Smooth muscle cell (in vitro differentiated cells): ENCODE data around the gene MYMX. TPM values are rescaled to one million over a fixed set of nuclear protein-coding genes. Genes with fewer than 3 reads are reported as not detected.

Experiments
- DNase-seq: peaks from one replicate; lab custom pipeline; 2025; ENCODE audit not compliant: unreplicated experiment; lab: John Stamatoyannopoulos, UW
- H2AFZ ChIP-seq: fragments of 200-600 bp; sonication (generic); 2 replicates; pipeline ENCODE4 v1.6.0; 2016; ENCODE audit warnings: antibody characterized with exemption, low read depth, mild to moderate bottlenecking
- H3F3A ChIP-seq: fragments of 200-600 bp; sonication (generic); 2 replicates; pipeline ENCODE4 v1.6.0; 2017; ENCODE audit warnings: antibody characterized with exemption, low read depth
- H3K27ac ChIP-seq: fragments of 200-600 bp; sonication (generic); 2 replicates; pipeline ENCODE4 v1.5.1; 2016; ENCODE audit warnings: low read depth, mild to moderate bottlenecking
- H3K27me3 ChIP-seq: fragments of 200-600 bp; sonication (generic); 2 replicates; pipeline ENCODE4 v1.6.1; 2016; ENCODE audit warnings: low read depth, mild to moderate bottlenecking
- H3K36me3 ChIP-seq: fragments of 200-600 bp; sonication (generic); 2 replicates; pipeline ENCODE4 v1.5.1; 2016; ENCODE audit warnings: low read depth
- H3K4me1 ChIP-seq: fragments of 200-600 bp; sonication (generic); 2 replicates; pipeline ENCODE4 v1.5.1; 2016; ENCODE audit warnings: low read depth
- H3K4me2 ChIP-seq: fragments of 200-600 bp; sonication (generic); 2 replicates; pipeline ENCODE4 v1.6.0; 2016; ENCODE audit warnings: mild to moderate bottlenecking
- H3K4me3 ChIP-seq: fragments of 200-600 bp; sonication (generic); 2 replicates; pipeline ENCODE4 v1.5.1; 2016; ENCODE audit warnings: mild to moderate bottlenecking
- H3K79me2 ChIP-seq: fragments of 200-600 bp; sonication (generic); 2 replicates; pipeline ENCODE4 v1.6.0; 2016; ENCODE audit warnings: low read depth, mild to moderate bottlenecking
- H3K9ac ChIP-seq: fragments of 200-600 bp; sonication (generic); 2 replicates; pipeline ENCODE4 v1.6.0; 2016; ENCODE audit warnings: low read depth
- H3K9me3 ChIP-seq: fragments of 200-600 bp; sonication (generic); replicated peaks from 2 replicates; pipeline ENCODE4 v1.5.1; 2016; ENCODE audit warnings: low read depth
- H4K20me1 ChIP-seq: fragments of 200-600 bp; sonication (generic); 2 replicates; pipeline ENCODE4 v1.6.0; 2016; ENCODE audit warnings: low read depth
- WGBS: methylation state at CpG from one replicate; pipeline ENCODE4 v1.1.7; 2016; ENCODE audit warnings: low lambda C conversion rate; 5-methylcytosine and 5-hydroxymethylcytosine counted together
- polyA plus RNA-seq: library from polyadenylated mRNA; unstranded; fragments of >200 nt; fragmentation: Nextera tagmentation; extraction: Ambion mirVana; gene quantifications from 2 replicates; pipeline ENCODE4 v1.2.1, GENCODE V29; 2016
- total RNA-seq: library from RNA; depleted of rRNA; stranded (reverse); fragments of >200 nt; gene quantifications from 2 replicates; pipeline ENCODE4 v1.2.3, GENCODE V29; 2014
- TF ChIP-seq, protein P1 (sequence below): fragments of 200-600 bp; sonication (generic); IDR thresholded peaks from 2 replicates; pipeline ENCODE4 v1.5.1; 2017; ENCODE audit warnings: borderline replicate concordance, mild to moderate bottlenecking, antibody characterized with exemption; ENCODE audit not compliant: insufficient read depth, poor library complexity, severe bottlenecking

Gene MYMX
- not detected in 2 replicates for total RNA-seq
- polyA plus RNA-seq, result not detected in 2 replicates

DNA sequence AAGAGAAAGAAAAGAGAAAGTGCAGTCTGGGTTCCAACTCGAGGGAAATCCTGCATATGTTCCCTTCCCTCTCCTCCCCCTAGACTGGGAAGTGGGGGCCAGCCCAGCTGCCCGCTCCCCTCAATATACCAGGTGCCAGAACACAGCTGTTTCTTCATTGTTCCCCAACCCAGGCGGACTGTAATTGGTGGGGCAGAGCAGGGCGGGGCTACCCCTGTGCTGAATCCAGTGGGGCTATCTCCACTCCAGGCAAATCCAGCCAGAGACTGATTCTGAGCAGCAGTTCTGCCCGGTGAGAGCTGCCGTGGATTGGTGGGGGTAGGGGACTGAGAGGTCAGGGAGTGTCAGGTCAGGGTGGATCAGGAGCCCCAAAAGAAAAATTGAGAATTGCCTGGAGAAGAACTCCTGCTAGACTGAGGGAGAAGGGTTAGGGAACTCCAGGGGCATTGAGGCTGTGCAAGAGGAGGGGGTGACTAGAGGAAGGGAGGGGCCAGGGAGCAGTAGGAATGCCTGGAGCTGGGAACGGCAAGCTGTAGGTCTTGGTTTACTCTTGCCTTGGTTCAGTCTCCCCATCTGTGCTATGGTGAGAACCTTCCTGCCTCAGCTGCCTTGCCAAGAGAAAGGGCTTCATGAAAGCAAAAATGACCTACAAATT, at the start of gene MYMX:
MYMX (plus strand) TSS at position 250 of the 655 bp plus-strand sequence. CDS start 546 bp downstream, outside the sequence.
- Histone ChIP-seq H3K9me3 (no peaks in the 10 kb centered on the region), H3K4me1 (peaks cover 31% of the 10 kb centered on the region), H3K4me2 (no peak within 1 kb of the TSS), H3K36me3 (no peaks in the 10 kb centered on the region), H3F3A (peaks cover 9% of the 10 kb centered on the region), H3K27ac (no peak within 1 kb of the TSS), H3K79me2 (no peaks in the 10 kb centered on the region), H3K27me3 (no peaks in the 10 kb centered on the region), H3K9ac (no peak within 1 kb of the TSS), H4K20me1 (no peaks in the 10 kb centered on the region), H2AFZ (no peak within 1 kb of the TSS), H3K4me3 (no peak within 1 kb of the TSS)
- DNase-seq, result no peak
- TF ChIP-seq, protein P1, sequence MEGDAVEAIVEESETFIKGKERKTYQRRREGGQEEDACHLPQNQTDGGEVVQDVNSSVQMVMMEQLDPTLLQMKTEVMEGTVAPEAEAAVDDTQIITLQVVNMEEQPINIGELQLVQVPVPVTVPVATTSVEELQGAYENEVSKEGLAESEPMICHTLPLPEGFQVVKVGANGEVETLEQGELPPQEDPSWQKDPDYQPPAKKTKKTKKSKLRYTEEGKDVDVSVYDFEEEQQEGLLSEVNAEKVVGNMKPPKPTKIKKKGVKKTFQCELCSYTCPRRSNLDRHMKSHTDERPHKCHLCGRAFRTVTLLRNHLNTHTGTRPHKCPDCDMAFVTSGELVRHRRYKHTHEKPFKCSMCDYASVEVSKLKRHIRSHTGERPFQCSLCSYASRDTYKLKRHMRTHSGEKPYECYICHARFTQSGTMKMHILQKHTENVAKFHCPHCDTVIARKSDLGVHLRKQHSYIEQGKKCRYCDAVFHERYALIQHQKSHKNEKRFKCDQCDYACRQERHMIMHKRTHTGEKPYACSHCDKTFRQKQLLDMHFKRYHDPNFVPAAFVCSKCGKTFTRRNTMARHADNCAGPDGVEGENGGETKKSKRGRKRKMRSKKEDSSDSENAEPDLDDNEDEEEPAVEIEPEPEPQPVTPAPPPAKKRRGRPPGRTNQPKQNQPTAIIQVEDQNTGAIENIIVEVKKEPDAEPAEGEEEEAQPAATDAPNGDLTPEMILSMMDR, result no peak
- 47% methylated on average over 7 of the region's 7 CpGs for WGBS

DNA sequence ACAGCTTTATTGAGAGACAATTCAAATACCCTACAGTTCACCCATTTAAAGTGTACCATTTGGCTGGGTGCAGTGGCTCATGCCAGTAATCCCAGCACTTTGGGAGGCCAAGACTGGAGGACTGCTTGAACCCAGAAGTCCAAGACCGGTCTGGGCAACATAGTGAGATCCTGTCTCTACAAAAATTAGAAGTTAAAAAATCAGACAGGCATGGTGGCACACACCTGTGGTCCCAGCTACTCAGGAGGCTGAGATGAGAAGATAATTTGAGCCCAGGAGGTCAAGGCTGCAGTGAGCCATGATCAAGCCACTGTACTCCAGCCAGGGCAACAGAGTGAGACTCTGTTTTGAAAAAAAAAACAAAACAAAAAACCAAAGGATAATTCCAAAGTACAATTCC, 49.2 kb upstream of the MYMX start:
- H3K27me3 ChIP-seq, result peaks cover 4% of the 10 kb centered on the region
- H3K4me3 ChIP-seq, result no peak overlapping the region
- no peaks in the 10 kb centered on the region for H3K9me3 ChIP-seq
- WGBS, result 96% methylated on average over 1 of the region's 1 CpG
- H3K79me2 ChIP-seq, result no peaks in the 10 kb centered on the region
- H2AFZ ChIP-seq, result no peak overlapping the region
- H3K4me1 ChIP-seq, result no peaks in the 10 kb centered on the region
- no peak overlapping the region for H3K9ac ChIP-seq
- no peaks in the 10 kb centered on the region for H4K20me1 ChIP-seq
- TF ChIP-seq, protein P1, result no peak
- no peaks in the 10 kb centered on the region for H3K36me3 ChIP-seq
- DNase-seq, result no peak
- H3F3A ChIP-seq, result no peaks in the 10 kb centered on the region
- no peak overlapping the region for H3K27ac ChIP-seq
- H3K4me2 ChIP-seq, result no peak overlapping the region

DNA sequence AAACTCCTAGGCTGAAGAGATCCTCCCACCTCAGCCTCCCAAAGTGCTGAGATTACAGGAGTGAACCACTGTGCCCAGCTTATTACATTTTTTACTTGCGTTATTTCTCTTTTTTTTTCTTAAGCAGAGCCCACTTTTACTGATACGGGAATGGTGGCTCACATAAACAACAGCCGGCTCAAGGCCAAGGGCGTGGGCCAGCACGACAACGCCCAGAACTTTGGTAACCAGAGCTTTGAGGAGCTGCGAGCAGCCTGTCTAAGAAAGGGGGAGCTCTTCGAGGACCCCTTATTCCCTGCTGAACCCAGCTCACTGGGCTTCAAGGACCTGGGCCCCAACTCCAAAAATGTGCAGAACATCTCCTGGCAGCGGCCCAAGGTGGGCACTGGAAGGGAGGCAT, 47.6 kb upstream of the MYMX start:
- H2AFZ ChIP-seq, result no peak overlapping the region
- no peak overlapping the region for H3K4me3 ChIP-seq
- H3K4me1 ChIP-seq, result no peaks in the 10 kb centered on the region
- H3K36me3 ChIP-seq, result no peaks in the 10 kb centered on the region
- H3K27ac ChIP-seq, result no peak overlapping the region
- H4K20me1 ChIP-seq, result no peaks in the 10 kb centered on the region
- no peak overlapping the region for H3K4me2 ChIP-seq
- TF ChIP-seq, protein P1, result no peak
- 89% methylated on average over 9 of the region's 9 CpGs for WGBS
- no peaks in the 10 kb centered on the region for H3K9me3 ChIP-seq
- H3K27me3 ChIP-seq, result peaks cover 4% of the 10 kb centered on the region
- H3F3A ChIP-seq, result no peaks in the 10 kb centered on the region
- no peak for DNase-seq
- no peaks in the 10 kb centered on the region for H3K79me2 ChIP-seq
- no peak overlapping the region for H3K9ac ChIP-seq
